GM21825 (cell line): ENCODE data around the gene SCRT2.

Source experiments
- ATAC-seq: cut with Tn5 transposase; IDR thresholded peaks from one replicate; pipeline ENCODE4 v1.9.1; 2021; ENCODE audit warnings: mild to moderate bottlenecking, moderate library complexity; ENCODE audit not compliant: unreplicated experiment

SCRT2 gene

DNA sequence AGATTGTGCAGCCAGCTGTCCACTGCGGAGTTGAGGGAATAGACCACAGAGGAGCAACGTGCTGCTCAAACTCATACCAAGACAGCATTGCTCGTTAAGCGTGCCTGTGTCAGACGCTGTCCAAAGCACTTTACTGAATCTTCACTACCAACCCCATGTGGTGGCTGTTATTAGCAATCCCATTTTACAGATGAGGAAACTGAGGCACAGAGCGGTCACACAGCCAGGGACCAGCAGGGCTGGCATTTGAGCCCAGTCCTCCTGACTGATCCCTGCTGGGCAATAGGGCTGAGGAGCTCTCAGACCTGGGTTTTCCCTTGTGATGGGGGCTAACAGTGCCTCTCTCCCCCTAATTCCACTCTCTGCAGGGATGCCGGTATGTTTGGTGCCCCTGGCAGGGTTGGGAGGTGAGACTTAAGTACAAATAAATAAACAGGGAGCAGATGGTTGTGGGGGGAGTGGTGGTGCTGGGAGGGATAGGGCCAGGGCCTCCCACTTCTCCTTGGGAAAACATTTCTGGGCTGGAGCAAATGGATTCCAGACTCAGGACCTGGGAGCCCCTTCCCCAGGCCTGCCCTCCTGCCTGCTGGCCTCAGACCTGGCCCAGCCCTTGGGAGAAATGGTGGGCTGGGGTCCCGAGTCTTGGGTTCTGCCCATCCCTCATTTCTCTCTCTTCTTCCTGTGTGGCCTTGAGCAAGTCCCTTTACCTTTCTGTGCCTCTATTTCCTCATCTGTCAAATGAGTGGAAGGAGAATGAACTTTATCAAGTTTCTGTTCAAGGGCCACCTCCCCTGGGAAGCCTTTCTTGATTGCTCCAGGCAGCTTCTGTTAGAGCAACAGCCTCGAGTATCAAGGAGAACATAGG lies 40.3 kb downstream of the SCRT2 start:
- ATAC-seq = no peak

DNA sequence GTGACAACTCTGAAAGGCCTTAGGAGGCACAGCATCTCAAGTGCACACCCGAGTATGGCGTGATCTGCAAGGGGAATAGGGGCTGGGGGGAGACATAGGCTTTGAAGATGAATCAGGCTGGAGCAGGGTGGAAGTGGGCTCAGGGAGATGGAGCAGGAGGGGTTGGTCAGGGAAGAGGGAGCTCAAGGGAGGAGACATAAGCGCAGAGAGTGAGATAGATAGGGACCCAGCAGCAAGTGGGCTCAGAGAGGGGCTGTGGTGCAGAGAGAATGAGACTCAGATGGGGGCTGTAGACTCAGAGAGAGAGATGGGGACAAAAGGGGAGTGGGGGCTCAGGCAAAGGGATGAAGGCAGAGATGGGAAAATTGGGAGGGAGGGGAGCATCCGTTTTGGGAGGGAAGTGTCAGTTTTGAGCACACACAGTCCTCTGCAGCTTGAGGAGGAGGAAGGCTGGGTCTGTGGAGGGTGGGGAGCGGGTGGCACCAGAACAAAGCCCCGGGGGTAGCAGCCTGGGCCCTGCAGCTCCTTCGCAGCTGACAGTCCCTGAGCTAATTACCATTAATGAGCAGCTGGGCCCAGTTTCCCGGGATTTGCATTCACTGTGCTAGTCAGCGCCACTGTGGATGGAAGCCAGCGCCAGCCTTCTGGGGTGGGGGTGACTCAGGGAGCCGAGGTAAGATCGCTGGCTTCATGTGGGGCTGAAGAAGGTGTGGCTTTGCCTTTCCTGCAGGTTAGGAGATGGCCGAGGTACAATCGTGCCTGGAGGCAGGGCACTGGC lies 41.3 kb downstream of the SCRT2 start:
- no peak for ATAC-seq

DNA sequence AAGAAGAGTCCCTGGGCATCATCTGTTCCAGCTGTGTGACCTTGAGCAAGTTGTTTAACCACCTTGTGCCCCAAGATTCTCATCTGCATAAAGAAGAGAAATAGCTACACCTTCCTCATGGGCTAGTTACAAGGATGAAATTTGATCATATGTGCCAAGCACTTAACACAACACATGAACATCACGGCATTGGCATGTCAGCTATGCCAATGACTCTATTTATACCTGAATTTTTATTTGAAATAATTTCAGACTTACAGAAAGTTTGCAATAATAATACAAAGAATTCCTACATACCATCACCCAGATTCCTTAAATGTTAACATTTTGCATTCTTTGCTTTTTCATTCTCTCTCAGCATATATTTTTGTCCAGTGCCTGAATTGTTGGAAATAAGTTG lies 44.5 kb downstream of the SCRT2 start:
- no peak for ATAC-seq

DNA sequence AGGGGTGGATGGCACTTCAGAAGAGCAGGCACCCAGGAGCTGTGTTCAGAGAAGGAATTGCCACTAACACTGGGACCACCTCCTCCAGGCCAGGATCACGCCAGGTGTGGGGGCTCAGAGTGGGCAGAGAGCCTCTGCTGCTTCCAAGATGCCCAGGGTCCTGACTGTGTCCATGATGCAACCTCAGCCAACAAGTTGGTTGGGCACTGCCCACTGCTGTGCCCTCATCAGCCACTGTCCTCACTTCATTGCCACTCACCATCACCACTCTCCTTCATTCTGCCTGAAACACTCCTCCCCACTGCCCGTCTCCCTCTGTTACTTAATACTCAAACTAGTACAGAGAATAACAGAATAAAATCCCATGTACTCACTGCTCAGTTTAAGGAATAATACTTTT lies 49.0 kb downstream of the SCRT2 start:
- ATAC-seq = no peak

DNA sequence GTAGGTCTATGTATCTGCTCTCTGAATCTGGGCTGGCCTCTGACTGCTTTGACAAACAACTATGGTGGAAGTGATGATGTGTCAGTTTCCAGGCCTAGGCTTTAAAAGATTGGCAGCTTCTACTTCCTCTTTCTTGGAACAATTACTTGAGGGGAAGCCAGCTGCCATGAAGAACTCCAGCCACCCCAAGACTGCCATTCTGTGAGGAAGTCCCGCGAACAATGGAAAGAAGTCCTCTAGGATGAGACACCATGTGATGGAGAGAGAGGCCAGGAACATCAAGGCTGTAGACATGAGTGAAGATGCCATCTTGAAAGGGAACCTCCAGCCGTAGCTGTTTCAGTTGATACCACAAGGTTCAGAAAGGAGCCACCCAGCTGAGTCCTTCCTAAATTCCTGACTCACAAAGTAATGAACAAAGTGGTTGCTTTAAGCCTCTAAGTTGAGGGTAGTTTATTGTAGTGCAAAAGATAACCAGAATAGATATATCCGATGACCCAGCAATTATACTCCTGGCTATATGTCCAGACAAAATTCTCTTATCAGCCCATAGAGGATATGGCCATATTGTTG lies 50.2 kb downstream of the SCRT2 start:
- ATAC-seq = no peak

DNA sequence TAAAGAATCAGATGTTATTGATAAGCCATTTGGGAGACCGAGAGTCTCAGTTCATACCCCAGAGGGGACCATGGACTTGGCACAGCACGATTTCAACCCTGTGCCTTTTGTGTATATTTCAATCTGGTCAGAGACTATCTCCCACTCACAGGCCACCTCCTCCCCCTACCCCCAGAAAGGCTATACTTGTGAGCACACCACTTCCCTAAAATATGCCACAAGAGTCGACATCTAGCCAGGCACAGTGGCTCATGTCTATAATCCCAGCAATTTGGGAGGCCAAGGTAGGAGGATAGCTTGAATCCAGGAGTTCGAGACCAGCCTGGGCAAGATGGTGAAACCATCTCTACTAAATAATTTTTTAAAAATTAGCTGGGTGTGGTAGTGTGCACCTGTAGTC lies 51.9 kb downstream of the SCRT2 start:
- ATAC-seq = no peak

DNA sequence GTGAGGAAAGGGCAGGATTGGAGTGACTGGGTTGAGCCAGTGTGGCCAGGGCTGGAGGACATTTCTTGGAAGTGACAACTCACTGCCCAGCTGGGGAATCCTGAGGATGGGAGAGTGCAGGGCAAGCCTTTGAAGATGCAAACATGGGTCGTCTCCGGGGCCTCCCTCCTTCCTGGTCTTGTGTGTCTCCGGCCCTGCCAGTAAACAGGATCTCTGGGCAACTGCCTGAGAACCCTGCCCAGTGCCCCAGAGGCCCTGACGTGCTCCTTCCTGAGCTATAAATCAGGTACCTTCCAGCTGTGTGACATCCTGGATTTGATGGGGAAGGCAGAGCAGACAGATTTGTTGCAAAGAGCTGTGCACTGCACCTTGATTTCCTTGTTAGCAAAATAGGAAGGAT lies 52.6 kb downstream of the SCRT2 start:
- ATAC-seq = no peak

DNA sequence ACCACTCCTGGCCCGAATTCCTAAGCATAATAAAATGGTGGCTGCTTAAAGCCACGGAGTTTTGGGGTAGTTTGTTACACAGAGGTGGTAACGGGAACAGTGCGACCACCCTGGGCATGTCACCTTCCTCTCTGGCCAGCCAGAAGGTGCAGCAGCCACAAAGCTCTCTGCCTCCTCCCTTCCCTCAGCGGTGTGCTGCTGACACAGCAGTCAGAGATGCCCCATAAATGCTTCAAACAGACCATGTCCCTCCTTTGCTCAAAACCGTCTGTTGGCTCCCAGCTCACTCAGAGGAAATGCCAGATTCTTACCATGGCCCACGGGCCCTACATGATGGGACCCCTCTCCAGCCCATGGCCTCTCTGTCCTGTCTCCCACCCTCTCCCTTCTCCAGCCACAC lies 53.4 kb downstream of the SCRT2 start:
- no peak for ATAC-seq

DNA sequence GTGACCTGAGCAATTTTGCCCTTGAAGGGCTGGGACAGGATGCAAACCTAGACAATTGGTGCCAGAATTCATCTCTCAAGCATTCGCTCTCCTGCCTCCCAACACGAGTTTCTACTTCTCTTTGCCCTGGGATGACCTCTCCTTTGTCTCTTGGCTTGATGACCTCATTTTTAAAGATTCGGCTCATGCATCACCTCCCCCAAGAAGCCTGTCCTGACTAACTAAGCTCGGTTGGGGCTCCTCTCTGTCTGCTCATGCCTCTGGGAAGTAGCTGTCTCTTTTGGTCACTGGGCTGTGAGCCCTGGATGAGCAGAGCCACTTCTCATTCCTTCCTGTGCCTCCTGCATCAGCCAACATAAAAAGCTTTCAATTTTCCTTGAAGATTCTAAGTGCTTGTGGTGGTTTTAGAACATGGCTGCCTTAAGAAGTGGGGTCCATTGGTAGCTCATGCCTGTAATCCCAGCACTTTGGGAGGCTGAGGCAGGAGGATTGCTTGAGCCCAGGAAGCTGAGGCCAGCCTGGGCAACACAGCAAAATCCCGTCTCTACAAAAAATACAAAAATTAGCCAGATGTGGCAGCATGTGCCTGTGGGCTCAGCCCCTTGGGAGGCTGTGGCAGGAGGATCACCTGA lies 54.4 kb downstream of the SCRT2 start:
- no peak for ATAC-seq

DNA sequence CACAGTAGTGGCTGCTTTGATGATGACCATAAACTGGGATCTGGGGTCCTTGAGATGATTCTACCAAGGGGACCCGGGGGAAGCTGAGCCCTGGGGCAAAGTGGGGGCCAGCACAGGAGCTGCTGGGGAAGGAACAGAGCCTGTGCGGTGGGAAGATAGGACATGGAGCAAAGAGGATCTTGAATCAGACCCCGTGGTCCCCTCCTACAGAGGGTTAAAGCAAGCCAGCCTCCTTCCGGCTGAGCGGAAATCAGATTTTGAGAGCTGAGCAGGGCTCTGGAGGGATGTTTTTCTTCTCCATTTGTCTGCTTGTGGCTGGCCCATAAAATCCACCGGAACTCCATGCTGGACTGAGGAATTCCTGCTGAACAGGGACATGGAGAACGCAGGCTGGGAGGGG lies 55.4 kb downstream of the SCRT2 start:
- ATAC-seq = no peak

DNA sequence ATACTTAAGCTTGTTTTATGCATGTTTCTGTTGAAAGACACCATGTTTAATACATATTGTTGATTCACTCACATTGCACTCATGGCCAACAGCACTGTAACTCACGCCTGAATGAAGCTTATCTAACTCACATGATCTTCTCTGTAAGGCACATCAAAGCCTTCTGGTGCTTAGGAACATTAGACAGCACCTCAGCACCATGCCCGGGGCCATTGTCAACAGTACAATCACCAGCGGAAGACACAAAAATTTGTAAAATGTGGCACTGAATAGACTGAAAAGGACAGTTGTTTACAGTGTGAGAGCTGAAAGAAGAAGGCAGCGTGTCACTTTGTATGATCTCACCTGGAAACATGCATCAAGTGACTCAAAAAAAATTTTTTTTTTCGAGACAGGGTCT lies 56.6 kb downstream of the SCRT2 start:
- ATAC-seq = no peak

DNA sequence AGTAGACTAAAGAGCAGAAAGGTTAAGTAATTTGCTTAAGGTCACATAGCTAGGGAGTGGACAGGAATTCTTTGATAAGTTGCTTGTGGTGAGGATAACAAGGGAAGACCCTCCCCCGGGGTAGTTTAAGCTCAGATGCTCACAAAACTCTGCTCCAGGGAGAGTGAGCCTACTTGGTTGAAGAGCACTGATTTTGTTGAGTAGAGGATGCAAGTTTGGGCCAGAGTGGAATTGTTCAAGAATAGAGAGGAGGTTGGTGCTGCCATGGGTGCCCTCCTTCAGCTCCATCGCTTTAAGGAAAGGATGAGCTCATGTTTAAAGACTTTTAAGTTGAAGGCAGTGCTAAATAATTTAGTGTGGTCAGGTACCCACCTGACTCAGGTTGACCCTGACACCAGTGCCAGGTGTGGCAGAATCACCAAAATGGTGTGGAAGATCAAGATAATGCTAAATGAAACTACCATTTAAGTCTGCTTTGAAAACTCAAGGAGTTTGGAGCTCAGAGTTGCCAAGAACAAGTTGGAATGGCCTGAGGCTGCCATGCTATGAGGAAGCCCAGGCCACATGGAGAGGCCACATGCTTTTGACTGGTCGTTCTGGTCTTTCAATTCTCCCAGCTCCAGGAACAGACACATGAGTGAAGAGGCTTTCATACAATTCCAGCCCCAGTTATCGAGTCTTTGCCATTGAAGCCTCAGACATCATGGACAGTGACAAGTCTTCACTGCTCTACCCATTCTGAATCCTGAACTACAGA lies 57.5 kb downstream of the SCRT2 start:
- no peak for ATAC-seq

DNA sequence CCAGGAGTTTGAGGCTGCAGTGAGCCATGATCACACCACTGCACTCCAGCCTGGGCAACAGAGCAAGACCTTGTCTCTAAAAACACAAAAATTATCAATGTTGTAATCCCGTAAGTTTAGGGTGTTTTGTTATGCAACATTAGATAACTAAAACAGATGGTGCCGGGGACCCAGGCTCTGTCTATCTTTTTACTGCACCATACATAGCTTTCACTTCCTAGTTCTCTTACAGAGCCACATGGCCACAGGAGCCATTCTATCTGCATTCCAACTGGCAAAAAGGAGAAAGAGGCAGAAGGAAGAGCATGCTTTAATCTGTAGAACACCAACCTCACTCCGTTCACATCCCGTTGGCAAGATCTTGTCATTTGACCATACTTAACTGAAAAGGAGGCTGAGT lies 60.1 kb downstream of the SCRT2 start:
- no peak for ATAC-seq

DNA sequence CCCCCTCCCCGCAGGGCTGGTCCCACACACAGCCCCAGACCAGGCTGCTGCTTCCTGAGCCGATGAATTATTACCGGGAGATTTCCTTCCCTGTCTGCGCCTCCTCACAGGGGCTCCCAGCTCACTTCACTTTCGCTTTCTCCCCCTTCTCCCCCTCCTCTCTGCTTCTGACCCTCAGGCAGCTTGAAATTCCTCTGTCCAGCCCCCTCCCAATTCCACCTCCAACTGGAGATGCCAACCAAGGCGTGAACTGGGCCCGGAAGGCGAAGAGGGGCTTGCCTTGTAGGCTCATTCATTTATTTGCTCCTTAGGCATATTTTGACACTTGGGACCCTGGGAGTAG lies 63.8 kb downstream of the SCRT2 start:
- ATAC-seq = no peak
